Stomach smooth muscle (tissue), 2 donors: ENCODE data around the gene SNX33.

Source experiments
- H3K27ac ChIP-seq: one replicate; pipeline ENCODE4 v1.7.0; 2013; ENCODE audit warnings: mild to moderate bottlenecking, low read length, inconsistent platforms
- H3K27me3 ChIP-seq, 2 donors: one replicate each; pipeline ENCODE4 v1.7.0; 2013; ENCODE audit warnings: low read length in 2 of 2; ENCODE audit not compliant: insufficient read depth in 2 of 2, control insufficient read depth in 1 of 2
- H3K36me3 ChIP-seq, 2 donors: one replicate each; pipeline ENCODE4 v1.7.0; 2013; ENCODE audit warnings: low read length in 2 of 2; ENCODE audit not compliant: control insufficient read depth in 2 of 2, insufficient read depth in 2 of 2
- H3K4me1 ChIP-seq: one replicate; pipeline ENCODE4 v1.7.0; 2013; ENCODE audit warnings: low read length; ENCODE audit not compliant: control insufficient read depth, insufficient read depth
- H3K4me3 ChIP-seq, 2 donors: one replicate each; pipeline ENCODE4 v1.7.0; 2013; ENCODE audit warnings: low read length in 2 of 2
- H3K9ac ChIP-seq, 2 donors: one replicate each; pipeline ENCODE4 v1.7.0; 2013; ENCODE audit warnings: low read length in 2 of 2, mild to moderate bottlenecking in 1 of 2
- H3K9me3 ChIP-seq, 2 donors: one replicate each; pipeline ENCODE4 v1.7.0; 2013; ENCODE audit warnings: low read length in 2 of 2; ENCODE audit not compliant: control insufficient read depth in 2 of 2
- donor health status: healthy.
- donor health status: Pancreatic carcinoma.

The SNX33 gene

GRCh38 chr15:75647370-75648155 lies at the start of gene SNX33:
SNX33 (plus strand) TSS chr15:75647912; CDS start chr15:75649103, 1,191 bp downstream.
- Histone ChIP-seq H3K27me3 (no peaks in the 10 kb centered on the region), H3K36me3 (peaks cover 3 to 7% of the 10 kb centered on the region in 2 donors), H3K9me3 (no peaks in the 10 kb centered on the region), H3K4me1 (peaks cover 54% of the 10 kb centered on the region), H3K27ac (peak within 1 kb of the TSS; percentile 97), H3K9ac (peak within 1 kb of the TSS; percentile 77 to 96), H3K4me3 (peak within 1 kb of the TSS; percentile 61 to 95)

- Histone ChIP-seq H3K4me3 (no peak overlapping the region), H3K9me3 (no peaks in the 10 kb centered on the region), H3K9ac (no peak overlapping the region), H3K27ac (peak overlapping the region; percentile 18), H3K27me3 (no peaks in the 10 kb centered on the region), H3K4me1 (no peaks in the 10 kb centered on the region), H3K36me3 (peaks cover 39 to 47% of the 10 kb centered on the region in 2 donors)
Measured at GRCh38 chr15:75598361-75598760, 49.4 kb upstream of the SNX33 start.

- peak overlapping the region; percentile 18 for H3K27ac ChIP-seq
- no peak overlapping the region for H3K9ac ChIP-seq
Measured at GRCh38 chr15:75599401-75599800, 48.3 kb upstream of the SNX33 start.

GRCh38 chr15:75606026-75606425 lies 41.7 kb upstream of the SNX33 start:
- H3K27ac ChIP-seq: no peak overlapping the region
- no peak overlapping the region for H3K9ac ChIP-seq
- H3K4me3 ChIP-seq: no peak overlapping the region
- H3K4me1 ChIP-seq: no peaks in the 10 kb centered on the region
- H3K9me3 ChIP-seq: no peaks in the 10 kb centered on the region
- H3K36me3 ChIP-seq: peaks cover 40 to 42% of the 10 kb centered on the region in 2 donors
- H3K27me3 ChIP-seq: no peaks in the 10 kb centered on the region

More at GRCh38 chr15:75599401-75599800, 48.3 kb upstream of the SNX33 start:
- H3K36me3 ChIP-seq: peaks cover 39 to 45% of the 10 kb centered on the region in 2 donors
- no peak overlapping the region for H3K4me3 ChIP-seq
- no peaks in the 10 kb centered on the region for H3K27me3 ChIP-seq
- no peaks in the 10 kb centered on the region for H3K9me3 ChIP-seq
- no peaks in the 10 kb centered on the region for H3K4me1 ChIP-seq

GRCh38 chr15:75606711-75607699 lies 40.7 kb upstream of the SNX33 start:
- H3K9me3 ChIP-seq: no peaks in the 10 kb centered on the region
- no peak overlapping the region for H3K9ac ChIP-seq
- H3K27ac ChIP-seq: no peak overlapping the region
- no peaks in the 10 kb centered on the region for H3K4me1 ChIP-seq
- H3K36me3 ChIP-seq: peaks cover 38 to 42% of the 10 kb centered on the region in 2 donors
- H3K4me3 ChIP-seq: no peak overlapping the region
- no peaks in the 10 kb centered on the region for H3K27me3 ChIP-seq

- no peak overlapping the region for H3K27ac ChIP-seq
- H3K4me3 ChIP-seq: no peak overlapping the region
- H3K36me3 ChIP-seq: peaks cover 30 to 33% of the 10 kb centered on the region in 2 donors
Measured at GRCh38 chr15:75616766-75617165, 30.9 kb upstream of the SNX33 start.

GRCh38 chr15:75620058-75620820 lies 27.5 kb upstream of the SNX33 start:
- H3K4me1 ChIP-seq: peaks cover 2% of the 10 kb centered on the region
- no peaks in the 10 kb centered on the region for H3K27me3 ChIP-seq
- H3K4me3 ChIP-seq: peak overlapping the region in 1 of 2 donors; percentile 40
- H3K27ac ChIP-seq: peak overlapping the region; percentile 37
- H3K36me3 ChIP-seq: peaks cover 20 to 21% of the 10 kb centered on the region in 2 donors
- H3K9me3 ChIP-seq: no peaks in the 10 kb centered on the region
- H3K9ac ChIP-seq: peak overlapping the region; percentile 4 to 51

More at GRCh38 chr15:75616766-75617165, 30.9 kb upstream of the SNX33 start:
- peak overlapping the region in 1 of 2 donors; percentile 13 for H3K9ac ChIP-seq
- no peaks in the 10 kb centered on the region for H3K9me3 ChIP-seq
- H3K4me1 ChIP-seq: peaks cover 2% of the 10 kb centered on the region
- H3K27me3 ChIP-seq: no peaks in the 10 kb centered on the region

- Histone ChIP-seq H3K4me1 (peaks cover 3% of the 10 kb centered on the region), H3K4me3 (peak overlapping the region in 1 of 2 donors; percentile 40), H3K27ac (peak overlapping the region; percentile 37), H3K9ac (peak overlapping the region; percentile 4 to 51), H3K36me3 (peaks cover 17 to 18% of the 10 kb centered on the region in 2 donors), H3K9me3 (no peaks in the 10 kb centered on the region), H3K27me3 (no peaks in the 10 kb centered on the region)
Measured at GRCh38 chr15:75620841-75621391, 26.8 kb upstream of the SNX33 start.

- peaks cover 8% of the 10 kb centered on the region for H3K4me1 ChIP-seq
- H3K27ac ChIP-seq: no peak overlapping the region
- peaks cover 5 to 10% of the 10 kb centered on the region in 2 donors for H3K36me3 ChIP-seq
- no peak overlapping the region for H3K4me3 ChIP-seq
- no peaks in the 10 kb centered on the region for H3K27me3 ChIP-seq
- H3K9ac ChIP-seq: no peak overlapping the region
- H3K9me3 ChIP-seq: no peaks in the 10 kb centered on the region
Measured at GRCh38 chr15:75622505-75622904, 25.2 kb upstream of the SNX33 start.
